ENCODE data around the gene REN. TPM values are rescaled to one million over a fixed set of nuclear protein-coding genes. Genes with fewer than 3 reads are reported as not detected.

REN gene
- total and polyA plus RNA-seq, 9 of the 15 experiments (the other 6 are each of a cell fraction or from before 2014, with no cell fraction given): 1.7 to 9.9 (median 3.1) TPM

GRCh38 chr1:204204944-204205343 is 38.8 kb upstream of the REN start (continued):
- TF ChIP-seq RNF219 (CRISPR knock-in tag; IDR thresholded peaks at IDR 0.05): no peak

- H2AFZ ChIP-seq (ENCODE audit: low read depth, low read length): no peak overlapping the region
- in situ Hi-C loops (cut with MboI): no loop called here
Observed at GRCh38 chr1:204203206-204203767, 37.1 kb upstream of the REN start.

More at GRCh38 chr1:204203206-204203767, 37.1 kb upstream of the REN start:
- WGBS (ENCODE audit: insufficient coverage, low coverage, missing lambda C conversion rate): 0% methylated on average over 5 of the region's 5 CpGs
- TF ChIP-seq GTF2E2 (tag; IDR thresholded peaks at IDR 0.05) (no peak), TCF3 (CRISPR knock-in tag; IDR thresholded peaks at IDR 0.05) (no peak), GTF2F1 (IDR thresholded peaks at IDR 0.05; ENCODE audit: low read depth, low read length) (no peak), ZNF140 (CRISPR knock-in tag; IDR thresholded peaks at IDR 0.05) (no peak), CTBP1 (IDR thresholded peaks at IDR 0.05; ENCODE audit: borderline replicate concordance) (no peak), PHTF2 (CRISPR knock-in tag; IDR thresholded peaks at IDR 0.05) (no peak), MAFF (IDR thresholded peaks at IDR 0.05; ENCODE audit: low read length) (no peak), PRPF4 (IDR thresholded peaks at IDR 0.05; ENCODE audit: insufficient read depth, low read depth, low read length, poor library complexity, severe bottlenecking) (no peak), ZEB2 (IDR thresholded peaks at IDR 0.05) (no peak), HES1 (IDR thresholded peaks at IDR 0.05; ENCODE audit: low read depth) (no peak), MBD2 (IDR thresholded peaks at IDR 0.05; ENCODE audit: borderline replicate concordance, low read depth) (no peak), ZNF79 (CRISPR knock-in tag; IDR thresholded peaks at IDR 0.05; ENCODE audit: low read depth) (no peak), MECOM (CRISPR knock-in tag; IDR thresholded peaks at IDR 0.05) (no peak), RFX5 (IDR thresholded peaks at IDR 0.05; ENCODE audit: low read depth, low read length) (no peak), NONO (IDR thresholded peaks at IDR 0.05; ENCODE audit: low read depth in 2 of 2, low read length in 1 of 2) (no peak), ZNF75A (CRISPR knock-in tag; IDR thresholded peaks at IDR 0.05) (no peak), MIER1 (IDR thresholded peaks at IDR 0.05; ENCODE audit: low read depth) (no peak)
- H3K79me2 ChIP-seq (ENCODE audit: control insufficient read depth, insufficient read depth, low read length): no peaks in the 10 kb centered on the region
- DNase-seq (ENCODE audit: extremely low read depth in 1 of 4, low spot score in 3 of 4): no peak
- H3K4me3 ChIP-seq: no peak overlapping the region
- BruUV-seq (replicated peaks): no TSS peak
- no peaks in the 10 kb centered on the region for H3K9me3 ChIP-seq (replicated peaks; ENCODE audit: control insufficient read depth, insufficient read depth, low read depth, low read length)
- H4K20me1 ChIP-seq (replicated peaks; ENCODE audit: control insufficient read depth, insufficient read depth, low read length): no peaks in the 10 kb centered on the region
- ChIA-PET POLR2A (interaction anchor here (0.6 to 0.8 kb wide), 2 partner anchors 25 to 201 kb away, joined by 3 read pairs; no protein-coding TSS in a partner anchor), CTCF (ENCODE audit: low intra/inter-chr PET ratio) (no interaction called here)
- intact Hi-C loops (cut with micrococcal nuclease): no loop called here
- H3K36me3 ChIP-seq (ENCODE audit: control insufficient read depth, insufficient read depth, low read length): no peaks in the 10 kb centered on the region
- no peak overlapping the region for H3K9ac ChIP-seq (ENCODE audit: insufficient read depth in 1 of 2, low read depth in 2 of 2, low read length in 2 of 2)
- ATAC-seq: no peak
- H3K4me2 ChIP-seq (ENCODE audit: insufficient read depth, low read length): no peak overlapping the region
- no peak for FAIRE-seq
- H3K4me1 ChIP-seq (replicated peaks in 1 of 2; ENCODE audit: control insufficient read depth in 2 of 2, insufficient read depth in 2 of 2, low read length in 2 of 2): no peaks in the 10 kb centered on the region
- no peaks in the 10 kb centered on the region for H3K9me1 ChIP-seq (ENCODE audit: control insufficient read depth, insufficient read depth, low read length)
- no peak overlapping the region for H3K27ac ChIP-seq (ENCODE audit: extremely low read depth, low read depth, low read length)
- H3K27me3 ChIP-seq (ENCODE audit: control insufficient read depth in 2 of 2, insufficient read depth in 2 of 2, low read length in 2 of 2): peaks cover 17 to 62% of the 10 kb centered on the region in 2 experiments

Data from K562 (cell line).